NCI-H460 (cell line): Measurements from ENCODE around the gene GPR75. TPM values are rescaled to one million over a fixed set of nuclear protein-coding genes. Genes with fewer than 3 reads are reported as not detected.
"Not testable (repeated sequence)": the region's sequence is repeated elsewhere in the genome, so short reads cannot be mapped to it uniquely, and the experiment has no call there.

Experiments used
- DNase-seq: peaks from one replicate; pipeline ENCODE4 v3.0.0-alpha.2; 2016; ENCODE audit warnings: low read depth; ENCODE audit errors: extremely low read depth
- total RNA-seq: library from RNA; depleted of rRNA; stranded (reverse); fragments of >200 nt; shearing (Covaris generic); gene quantifications from 2 replicates; pipeline ENCODE4 v1.2.3, GENCODE V29; 2014

Gene GPR75
- total RNA-seq, 1 experiment from 2014 or later = 2.9 TPM

DNA sequence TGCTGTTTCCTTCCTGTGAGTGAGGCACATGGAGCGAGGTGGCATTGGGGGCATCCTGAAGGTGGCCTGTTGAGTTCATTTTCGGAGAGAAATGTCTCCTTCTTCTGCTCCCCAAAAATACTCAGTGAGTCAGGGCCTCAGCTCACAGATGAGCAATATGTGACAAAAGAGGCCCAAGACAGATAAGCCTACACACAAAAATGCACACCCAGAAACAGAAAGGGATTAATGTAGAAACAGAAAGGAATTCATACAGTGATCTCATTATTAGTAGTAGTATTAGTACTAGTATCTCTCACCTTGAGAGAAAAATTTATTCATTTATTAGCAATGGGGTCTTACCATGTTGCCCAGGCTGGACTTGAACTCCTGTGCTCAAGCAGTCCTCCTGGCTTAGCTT, 5.1 kb downstream of the GPR75 start:
- DNase-seq = no peak

- no peak for DNase-seq
Observed at GRCh38 chr2:53852532-53852931, 7.2 kb downstream of the GPR75 start.

GRCh38 chr2:53851052-53851757, 8.6 kb downstream of the GPR75 start:
- not testable (repeated sequence) for DNase-seq

GRCh38 chr2:53848062-53848461, 11.7 kb downstream of the GPR75 start:
- DNase-seq = no peak

GRCh38 chr2:53843595-53843994, 16.2 kb downstream of the GPR75 start:
- no peak for DNase-seq

DNA sequence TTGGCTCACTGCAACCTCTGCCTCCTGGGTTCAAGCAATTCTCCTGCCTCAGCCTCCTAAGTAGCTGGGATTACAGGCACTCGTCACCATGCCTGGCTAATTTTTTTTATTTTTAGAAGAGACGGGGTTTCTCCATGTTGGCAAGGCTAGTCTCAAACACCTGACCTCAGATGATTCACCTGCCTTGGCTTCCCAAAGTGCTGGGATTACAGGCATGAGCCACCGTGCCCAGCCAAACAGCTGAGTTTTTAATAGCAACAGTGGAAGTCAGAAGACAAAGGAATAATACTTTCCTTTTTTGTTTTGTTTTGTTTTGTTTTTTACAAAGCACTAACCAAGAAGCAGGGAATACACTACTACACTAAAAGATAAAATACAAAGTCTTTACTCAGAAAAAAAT, 16.9 kb downstream of the GPR75 start:
- no peak for DNase-seq

GRCh38 chr2:53841651-53842050, 18.1 kb downstream of the GPR75 start:
- DNase-seq = not testable (repeated sequence)

GRCh38 chr2:53840580-53840979, 19.2 kb downstream of the GPR75 start:
- DNase-seq = no peak

GRCh38 chr2:53829980-53830290, 29.8 kb downstream of the GPR75 start:
- DNase-seq = not testable (repeated sequence)

DNA sequence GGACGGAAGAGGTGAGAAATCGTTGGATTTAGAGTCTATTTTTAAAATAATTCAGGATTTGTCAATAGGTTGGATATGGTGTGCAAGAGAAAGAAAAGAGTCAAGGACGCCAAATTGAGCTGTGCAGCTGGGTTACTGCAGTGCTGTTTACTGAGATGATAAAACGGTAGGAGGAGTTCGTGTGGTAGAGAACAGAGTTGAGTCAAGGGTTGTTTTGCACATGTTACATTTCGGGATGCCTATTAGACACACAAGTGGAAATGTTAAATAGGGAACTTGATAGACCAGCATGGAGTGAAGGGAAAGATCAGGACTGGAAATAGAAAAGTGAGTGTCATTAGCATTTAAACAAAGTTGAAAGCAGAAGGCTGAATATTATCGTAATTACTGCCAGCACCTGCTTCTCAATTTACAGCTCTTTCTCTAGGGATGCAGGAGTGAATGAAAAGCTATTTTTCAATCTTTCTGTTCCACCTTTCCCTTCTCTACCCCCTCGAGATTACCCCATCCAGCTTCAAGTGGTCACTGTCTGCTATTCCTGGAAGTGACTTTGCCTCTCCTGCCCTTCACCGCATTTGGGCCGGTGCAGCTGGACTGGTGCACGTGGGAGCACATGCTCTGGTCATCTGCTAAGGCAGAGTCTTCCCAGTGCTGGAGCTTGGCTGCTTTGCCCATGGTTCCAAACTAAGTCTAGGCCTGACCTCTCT, 30.3 kb downstream of the GPR75 start:
- no peak for DNase-seq

DNA sequence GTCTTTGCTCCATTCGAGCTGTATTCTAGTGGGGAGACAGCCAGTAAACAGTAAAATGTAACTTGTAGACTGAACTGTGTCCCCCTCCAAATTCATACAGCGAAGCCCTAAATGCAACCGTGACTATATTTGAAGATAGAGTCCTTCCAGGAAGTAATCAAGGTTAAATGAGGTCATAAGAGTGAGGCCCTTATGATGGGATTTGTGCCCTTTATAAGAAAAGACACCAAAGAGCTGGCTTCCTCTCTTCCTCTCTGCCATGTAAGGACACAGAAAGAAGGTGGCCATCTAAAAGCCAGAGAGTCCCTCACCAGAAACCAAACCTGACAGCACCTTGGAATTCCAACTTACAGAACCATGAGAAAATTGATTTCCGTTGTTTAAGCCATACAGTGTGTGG, 31.4 kb downstream of the GPR75 start:
- DNase-seq = no peak

GRCh38 chr2:53827398-53828175, 32.2 kb downstream of the GPR75 start:
- no peak for DNase-seq

DNA sequence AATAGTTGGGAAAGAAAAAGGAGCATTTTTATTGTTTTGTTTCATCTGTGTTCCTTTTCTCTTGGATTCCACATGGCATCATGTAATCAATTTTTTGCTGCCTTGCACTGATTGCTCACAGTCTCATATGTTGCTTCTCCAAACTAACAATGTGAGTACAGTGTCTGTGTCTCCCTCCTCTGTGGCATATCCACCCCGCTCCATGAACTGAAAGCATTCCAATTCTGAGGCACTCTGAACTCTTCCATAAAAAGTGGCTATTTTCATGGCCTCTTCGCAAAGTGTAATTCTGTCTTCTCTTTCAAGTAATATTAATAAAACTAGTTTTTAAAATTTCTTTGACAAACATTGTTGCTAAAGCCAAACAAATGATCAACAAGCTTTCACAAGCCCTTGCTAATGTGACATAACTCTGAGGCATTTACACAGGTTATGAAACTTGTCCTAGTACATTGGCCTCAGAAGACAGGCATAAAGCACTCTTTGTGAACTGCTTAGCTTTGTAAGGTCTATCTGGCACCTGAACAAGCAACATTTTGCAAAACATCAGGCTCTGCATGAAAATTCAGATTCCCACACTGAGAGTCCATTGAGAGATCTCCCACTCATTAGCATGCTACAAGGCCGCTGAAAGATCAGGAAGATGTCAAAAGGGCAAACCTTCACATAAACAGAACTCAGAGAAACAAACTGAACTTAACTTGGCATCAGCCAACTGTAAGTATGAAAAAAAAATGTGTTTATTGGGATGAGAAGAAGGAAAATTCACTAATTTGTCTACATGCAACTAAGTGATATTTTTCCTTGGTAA, 33.0 kb downstream of the GPR75 start:
- peak; percentile 59 for DNase-seq

DNA sequence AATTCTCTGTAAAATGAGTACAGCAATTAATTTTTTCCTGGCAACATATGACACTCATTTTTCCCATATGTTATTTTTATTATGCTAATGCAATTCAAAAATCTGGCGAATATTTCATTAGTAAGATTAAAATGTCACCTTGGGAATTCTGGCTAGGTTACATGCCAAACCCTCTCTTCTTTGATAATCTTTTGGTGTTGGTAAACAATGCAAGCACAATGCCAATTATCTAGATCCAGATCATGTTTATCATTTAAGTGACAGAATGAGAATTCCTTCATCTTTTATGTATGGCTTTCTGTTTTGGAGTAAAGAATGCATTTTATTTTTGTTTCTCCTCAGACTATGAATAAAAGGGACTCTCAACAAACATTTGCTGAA, 33.7 kb downstream of the GPR75 start:
- no peak for DNase-seq

DNA sequence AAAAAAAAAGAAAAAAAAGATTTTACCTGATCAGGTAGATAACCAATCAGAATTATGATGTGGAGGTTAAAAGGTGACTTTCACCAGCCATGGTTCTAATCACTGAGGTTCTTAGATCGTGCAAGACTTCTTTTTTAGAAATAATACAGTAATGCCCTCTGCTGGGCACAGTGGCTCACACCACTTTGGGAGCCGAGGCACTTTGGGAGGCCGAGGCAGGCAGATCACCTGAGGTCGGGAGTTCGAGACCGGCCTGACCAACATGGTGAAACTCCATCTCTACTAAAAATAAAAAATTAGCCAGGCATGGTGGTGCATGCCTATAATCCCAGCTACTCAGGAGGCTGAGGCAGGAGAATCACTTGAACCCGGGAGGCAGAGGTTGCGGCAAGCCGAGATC, 36.1 kb downstream of the GPR75 start:
- not testable (repeated sequence) for DNase-seq

GRCh38 chr2:53821810-53822209, 38.0 kb downstream of the GPR75 start:
- no peak for DNase-seq

DNA sequence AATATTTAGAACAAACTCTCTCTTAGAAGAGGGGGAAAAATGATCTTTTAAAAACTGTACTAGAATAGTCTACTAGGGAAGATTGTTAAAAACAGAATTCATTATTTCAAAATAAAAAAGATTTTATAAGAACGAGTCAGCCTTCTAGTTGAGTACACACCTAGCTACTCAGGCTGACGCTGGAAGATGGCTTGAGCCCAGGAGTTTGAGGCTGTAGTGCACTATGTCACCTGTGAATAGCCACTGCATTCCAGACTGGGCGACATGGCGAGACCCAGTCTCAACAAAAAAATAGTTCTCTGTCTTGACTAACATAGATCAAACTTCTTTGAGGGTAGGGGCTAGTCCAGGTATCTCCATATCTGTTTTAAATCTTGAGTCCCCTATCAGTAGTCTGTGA, 39.1 kb downstream of the GPR75 start:
- no peak for DNase-seq

DNA sequence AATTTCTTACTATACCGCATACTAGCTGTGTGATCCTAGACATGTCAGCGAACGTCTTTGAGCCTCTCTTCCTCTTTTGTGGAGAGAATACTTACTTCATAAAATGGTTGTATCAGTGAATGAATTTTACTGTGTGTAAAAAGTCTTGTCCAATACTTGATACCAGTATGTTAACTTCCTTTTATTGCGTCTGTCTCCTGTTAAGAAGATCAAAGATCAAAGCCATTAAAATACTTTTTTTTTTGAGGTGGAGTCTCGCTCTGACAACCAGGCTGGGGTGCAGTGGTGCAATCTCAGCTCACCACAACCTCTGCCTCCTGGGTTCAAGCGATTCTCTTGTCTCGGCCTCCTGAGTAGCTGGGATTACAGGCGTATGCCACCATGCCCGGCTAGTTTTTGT, 39.7 kb downstream of the GPR75 start:
- DNase-seq = no peak

DNA sequence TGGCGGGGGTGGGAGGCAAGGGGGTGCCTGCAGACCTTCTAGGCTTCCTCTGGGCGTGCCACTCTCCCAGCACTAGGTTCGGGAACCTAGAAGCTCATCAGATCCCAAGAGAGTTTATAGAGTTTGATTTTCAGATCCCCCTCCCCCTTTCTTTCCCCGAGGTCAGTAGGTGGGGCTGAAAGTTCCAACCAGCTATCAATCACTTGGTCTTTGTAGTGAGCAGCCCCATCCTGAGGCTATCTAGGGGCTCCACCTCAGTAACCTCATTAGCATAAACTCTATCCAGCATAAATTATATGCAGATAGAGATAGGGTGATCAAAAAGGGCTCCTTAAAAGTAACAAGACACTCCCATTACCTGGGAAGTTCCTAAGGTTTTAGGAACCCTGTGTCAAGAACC, 40.1 kb downstream of the GPR75 start:
- no peak for DNase-seq

DNA sequence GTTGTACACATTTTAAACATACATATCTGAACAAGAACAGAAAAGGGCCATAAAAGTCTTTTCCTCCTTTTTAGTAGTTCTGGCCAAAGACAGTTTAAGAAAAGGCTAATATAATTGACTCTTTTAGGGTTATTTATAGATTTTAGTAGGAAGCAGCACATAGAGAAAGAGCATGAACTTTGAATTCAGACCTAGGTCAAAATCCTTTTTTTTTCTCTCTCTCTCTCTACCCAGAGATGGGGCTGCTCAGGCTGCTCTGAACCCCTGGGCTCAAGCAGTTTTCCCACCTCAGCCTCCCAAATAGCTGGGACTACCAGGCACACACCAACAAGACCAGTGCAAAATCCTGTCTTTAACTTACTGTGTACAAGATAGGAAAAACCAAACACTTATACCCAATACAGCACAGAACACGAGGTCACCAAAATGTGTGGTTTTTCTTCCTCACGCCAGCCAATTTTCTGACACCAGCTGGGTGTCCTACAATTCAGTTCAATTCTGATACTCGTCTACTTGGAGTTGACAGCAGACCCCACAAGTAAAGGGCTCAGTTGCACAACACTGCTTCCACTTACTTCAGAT, 40.8 kb downstream of the GPR75 start:
- no peak for DNase-seq

GRCh38 chr2:53813151-53813550, 46.6 kb downstream of the GPR75 start:
- no peak for DNase-seq
